ENCODE data around the gene ANKRD9.
"Not testable (repeated sequence)": the region's sequence is repeated elsewhere in the genome, so short reads cannot be mapped to it uniquely, and the experiment has no call there.

Gene ANKRD9

DNA sequence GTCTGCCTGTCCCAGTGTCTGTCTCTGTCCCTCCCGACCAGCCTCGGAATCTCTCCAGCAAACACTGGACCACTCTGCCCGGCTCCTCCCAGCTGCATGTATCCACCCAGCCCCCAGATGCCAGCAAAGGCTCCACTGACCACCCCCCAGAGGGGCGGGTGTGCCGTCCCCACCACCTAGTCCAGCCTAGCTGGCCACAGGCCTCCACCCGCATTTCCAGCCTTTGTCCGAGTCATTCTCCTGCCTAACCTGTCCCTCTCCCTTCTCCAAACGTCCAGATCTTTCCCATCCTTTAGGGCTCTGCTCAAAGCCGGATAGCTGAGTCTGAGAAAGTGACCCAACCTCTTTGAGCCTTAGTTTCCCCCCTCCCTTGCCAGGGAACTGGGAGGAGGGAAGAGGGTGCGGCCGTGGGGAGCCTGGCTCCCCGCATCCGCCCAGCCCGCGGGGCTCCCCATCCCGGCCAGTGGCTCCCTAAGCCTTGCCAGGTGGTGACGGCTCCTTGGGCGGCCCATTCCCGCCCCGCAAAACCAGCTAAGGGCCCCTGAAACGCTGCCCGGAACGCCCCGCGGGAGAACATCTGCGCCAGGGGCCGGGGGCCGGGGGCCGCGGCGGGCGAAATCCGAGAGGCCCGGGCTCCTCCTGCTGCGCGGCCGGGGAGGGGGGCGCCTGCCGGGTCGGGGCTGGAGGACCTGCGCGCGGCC lies 34.6 kb upstream of the ANKRD9 start:
- CTCF ChIA-PET: no interaction called here
- H3K27me3 Mint-ChIP-seq: peaks cover 71% of the 10 kb centered on the region
- H3K9me3 Mint-ChIP-seq: peaks cover 5% of the 10 kb centered on the region
- H3K36me3 Mint-ChIP-seq: no peaks in the 10 kb centered on the region
- no peak for DNase-seq
- no peak overlapping the region for H3K27ac Mint-ChIP-seq
- peaks cover 7% of the 10 kb centered on the region for H3K4me1 Mint-ChIP-seq
- H3K4me3 Mint-ChIP-seq: peak overlapping the region; percentile 13

DNA sequence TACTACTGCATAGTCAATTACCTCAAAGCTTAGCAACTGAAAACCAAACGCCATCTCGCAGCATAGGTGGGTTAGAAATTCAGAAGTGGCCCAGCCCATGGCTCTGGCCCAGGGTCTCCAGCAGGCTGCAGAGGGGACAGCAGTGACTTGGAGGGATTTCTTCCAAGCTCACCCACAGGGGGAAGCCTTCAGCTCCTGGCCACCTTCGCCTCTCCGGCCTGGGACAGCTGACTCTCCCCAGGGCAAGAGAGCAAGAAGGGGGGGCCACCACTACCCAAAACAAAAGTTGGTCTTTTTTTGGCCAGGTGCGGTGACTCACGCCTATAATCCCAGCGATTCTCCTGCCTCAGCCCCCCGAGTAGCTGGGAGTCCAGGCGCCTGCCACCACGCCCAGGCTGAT lies 32.2 kb upstream of the ANKRD9 start:
- Mint-ChIP-seq H3K9me3 (no peaks in the 10 kb centered on the region), H3K4me3 (no peak overlapping the region), H3K4me1 (peaks cover 7% of the 10 kb centered on the region), H3K27ac (no peak overlapping the region), H3K36me3 (no peaks in the 10 kb centered on the region), H3K27me3 (peaks cover 51% of the 10 kb centered on the region)
- no peak for DNase-seq
- CTCF ChIA-PET: no interaction called here

DNA sequence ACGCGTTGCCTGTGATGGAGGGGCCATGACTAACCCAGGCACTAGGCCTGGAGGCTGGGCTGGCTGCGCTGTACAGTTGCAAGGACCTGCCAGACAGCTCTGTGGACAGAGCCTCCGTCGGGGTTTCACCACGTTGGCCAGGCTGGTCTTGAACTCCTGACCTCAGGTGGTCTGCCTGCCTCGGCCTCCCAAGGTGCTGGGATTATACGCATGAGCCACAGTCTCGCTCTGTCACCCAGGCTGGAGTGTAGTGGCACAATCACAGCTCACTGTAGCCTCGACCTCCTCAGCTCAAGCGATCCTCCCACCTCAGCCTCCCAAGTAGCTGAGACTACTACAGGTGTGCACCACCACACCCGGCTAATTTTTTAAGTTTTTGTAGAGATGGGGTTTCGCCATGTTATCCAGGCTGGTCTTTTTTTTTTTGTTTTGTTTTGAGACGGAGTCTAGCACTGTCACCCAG lies 31.5 kb upstream of the ANKRD9 start:
- H3K27me3 Mint-ChIP-seq: peaks cover 44% of the 10 kb centered on the region
- H3K36me3 Mint-ChIP-seq, H3K27ac Mint-ChIP-seq, CTCF ChIA-PET, H3K4me1 Mint-ChIP-seq, DNase-seq, H3K9me3 Mint-ChIP-seq, H3K4me3 Mint-ChIP-seq: not testable (repeated sequence)

DNA sequence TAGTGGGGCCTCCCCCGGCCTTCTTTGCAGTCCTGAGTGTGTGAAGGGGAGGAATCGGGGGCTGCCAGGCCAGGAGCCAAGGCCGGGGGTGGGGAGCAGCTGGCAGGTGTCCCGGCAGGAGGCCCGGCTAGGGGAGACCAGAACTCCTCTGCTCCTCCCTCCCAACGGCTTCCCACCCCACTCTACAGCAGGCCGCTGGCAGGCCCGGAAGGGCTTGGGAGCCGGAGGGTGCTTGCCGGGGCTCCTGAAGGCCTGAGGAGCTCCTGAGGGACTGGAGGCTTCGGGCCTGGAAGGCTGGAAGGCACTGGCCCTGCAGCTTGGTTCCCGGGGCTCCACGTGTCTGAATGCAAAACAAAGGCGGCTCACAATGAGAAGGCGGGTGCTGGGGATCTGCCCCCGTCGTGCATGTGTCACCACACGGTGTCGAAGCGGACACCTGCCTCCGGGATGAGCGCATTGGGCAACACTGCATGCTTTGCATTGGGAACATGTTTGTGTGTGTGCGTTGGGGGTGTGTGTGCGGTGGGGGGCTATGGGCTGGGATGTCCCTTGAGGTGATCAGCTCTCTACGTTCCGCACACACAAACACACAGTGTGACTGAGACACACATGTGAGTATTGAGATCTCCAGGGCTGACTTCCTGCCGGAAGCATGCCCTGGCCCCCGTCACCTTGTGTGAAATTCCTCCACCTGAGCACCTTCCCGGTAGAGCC lies 30.9 kb upstream of the ANKRD9 start:
- H3K4me3 Mint-ChIP-seq: no peak overlapping the region
- peaks cover 7% of the 10 kb centered on the region for H3K4me1 Mint-ChIP-seq
- CTCF ChIA-PET: no interaction called here
- H3K27me3 Mint-ChIP-seq: peaks cover 39% of the 10 kb centered on the region
- H3K27ac Mint-ChIP-seq: no peak overlapping the region
- no peak for DNase-seq
- H3K9me3 Mint-ChIP-seq: no peaks in the 10 kb centered on the region
- no peaks in the 10 kb centered on the region for H3K36me3 Mint-ChIP-seq

DNA sequence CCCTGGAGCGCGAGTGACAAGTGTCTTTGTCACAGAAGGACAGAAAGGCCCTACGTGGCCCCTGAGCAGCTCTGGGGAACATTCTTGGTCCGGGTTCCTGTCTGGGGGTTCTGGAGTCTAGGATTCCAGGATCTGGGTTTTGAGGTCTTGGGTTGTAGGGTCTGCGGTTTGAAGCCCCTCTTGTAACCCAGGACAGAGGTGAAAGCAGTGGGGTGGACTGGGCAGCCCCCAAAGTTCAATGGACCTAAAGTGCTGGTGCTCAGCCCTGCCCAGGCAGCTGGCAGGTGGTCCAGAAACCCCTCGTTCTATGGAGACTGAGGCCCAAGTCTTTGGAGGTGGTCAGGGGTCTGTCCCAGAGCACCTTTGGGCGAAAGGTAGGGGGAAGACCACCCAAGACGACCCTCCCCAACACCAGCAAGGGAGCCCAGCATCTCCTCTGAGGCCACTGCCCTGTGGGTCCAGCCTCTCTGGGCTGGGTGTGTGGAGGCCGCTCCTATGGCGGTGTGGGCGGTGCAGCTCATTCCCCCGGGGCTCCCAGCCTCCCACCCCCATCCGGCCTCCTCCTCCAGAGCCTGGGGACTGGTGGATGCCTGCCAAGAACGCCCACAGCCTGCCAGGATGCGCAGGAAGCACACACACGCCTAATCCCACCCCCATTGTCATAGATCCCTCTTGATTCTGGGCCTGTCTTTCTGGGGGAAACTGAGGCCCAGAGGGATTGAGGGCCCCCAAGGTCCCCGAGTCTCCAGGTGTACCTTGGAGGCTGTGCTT lies 30.2 kb upstream of the ANKRD9 start:
- Mint-ChIP-seq H3K36me3 (no peaks in the 10 kb centered on the region), H3K4me3 (no peak overlapping the region), H3K9me3 (no peaks in the 10 kb centered on the region), H3K4me1 (peaks cover 3% of the 10 kb centered on the region), H3K27ac (no peak overlapping the region), H3K27me3 (peaks cover 35% of the 10 kb centered on the region)
- CTCF ChIA-PET: no interaction called here
- no peak for DNase-seq

DNA sequence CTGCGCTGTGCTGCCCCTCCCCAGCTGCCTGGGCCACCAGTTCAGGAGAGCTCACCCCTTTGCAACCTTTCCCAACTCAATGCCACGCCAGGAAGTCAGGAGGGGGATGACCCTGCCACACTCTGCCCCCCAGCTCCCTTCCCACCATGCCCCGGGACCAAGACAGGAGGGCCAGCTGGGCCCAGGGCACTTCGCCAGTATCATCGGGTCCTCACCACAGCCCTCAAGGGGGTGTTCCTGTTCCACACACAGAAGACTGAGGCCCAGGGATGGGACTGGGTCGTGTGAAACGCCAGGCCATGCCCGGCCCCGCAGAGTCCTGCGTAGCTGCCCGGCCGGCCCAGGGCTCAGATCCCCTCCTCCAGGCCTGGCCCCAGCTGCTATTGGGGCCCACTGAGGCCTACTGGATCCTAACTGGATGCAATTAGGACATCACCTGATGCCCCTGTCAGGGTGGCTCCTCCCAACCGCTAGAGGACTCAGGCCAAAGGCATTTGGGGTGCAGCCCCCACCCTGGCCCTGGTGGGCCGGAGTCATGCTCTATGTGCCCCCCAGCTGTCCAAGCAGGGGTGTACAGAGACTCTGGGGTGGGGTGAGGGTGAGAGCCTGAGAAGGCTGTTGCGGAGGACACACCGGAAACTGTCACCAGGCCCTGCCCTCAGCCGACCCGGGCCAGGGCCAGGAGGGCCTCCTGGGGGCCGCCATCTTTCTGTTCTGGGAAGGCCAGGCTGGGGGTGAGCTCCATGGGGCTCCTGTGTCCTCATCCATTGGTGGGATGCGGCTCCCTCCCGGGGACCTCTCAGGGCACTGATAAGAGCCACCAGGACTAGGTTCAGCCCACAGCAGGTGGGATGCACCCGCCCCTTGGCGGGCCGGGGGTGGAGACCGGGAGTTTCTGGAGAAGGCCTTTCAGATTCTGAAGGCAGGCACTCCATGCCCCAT lies 29.3 kb upstream of the ANKRD9 start:
- Mint-ChIP-seq H3K27ac (no peak overlapping the region), H3K4me3 (no peak overlapping the region), H3K27me3 (peaks cover 26% of the 10 kb centered on the region), H3K4me1 (no peaks in the 10 kb centered on the region), H3K9me3 (no peaks in the 10 kb centered on the region), H3K36me3 (no peaks in the 10 kb centered on the region)
- CTCF ChIA-PET: no interaction called here
- DNase-seq: no peak

DNA sequence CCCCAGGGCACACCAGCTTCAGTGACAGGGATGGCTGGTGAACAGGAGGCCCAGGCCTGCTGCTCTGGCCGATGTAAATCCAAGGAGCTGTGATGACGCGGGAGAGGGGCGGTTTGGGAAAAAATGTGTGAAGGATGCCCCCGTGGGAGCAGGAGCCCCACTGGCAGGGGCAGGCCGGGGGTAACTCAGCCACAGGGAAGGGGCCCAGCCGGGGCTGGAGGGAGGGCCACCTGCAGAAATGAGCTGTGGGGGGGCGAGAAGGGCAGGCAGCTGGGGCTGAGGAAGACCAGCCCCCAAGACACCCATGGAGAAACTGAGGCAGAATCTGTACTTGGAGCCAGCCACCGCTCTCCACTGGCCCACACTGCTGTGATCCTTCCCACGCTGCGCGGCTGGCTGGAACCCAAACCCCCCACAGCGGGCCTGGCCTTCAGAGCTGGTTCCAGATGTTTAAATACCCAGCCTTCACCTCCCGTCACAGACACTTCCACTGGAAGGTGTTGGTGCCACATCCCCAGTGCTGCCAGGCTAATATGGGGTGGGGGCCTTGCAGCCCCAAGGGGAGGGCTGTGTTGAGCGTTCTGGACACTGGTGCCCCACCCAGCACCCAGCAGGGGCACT lies 28.5 kb upstream of the ANKRD9 start:
- Mint-ChIP-seq H3K4me3 (no peak overlapping the region), H3K9me3 (no peaks in the 10 kb centered on the region), H3K4me1 (no peaks in the 10 kb centered on the region), H3K27ac (no peak overlapping the region), H3K27me3 (peaks cover 19% of the 10 kb centered on the region), H3K36me3 (no peaks in the 10 kb centered on the region)
- DNase-seq: no peak
- CTCF ChIA-PET: no interaction called here

DNA sequence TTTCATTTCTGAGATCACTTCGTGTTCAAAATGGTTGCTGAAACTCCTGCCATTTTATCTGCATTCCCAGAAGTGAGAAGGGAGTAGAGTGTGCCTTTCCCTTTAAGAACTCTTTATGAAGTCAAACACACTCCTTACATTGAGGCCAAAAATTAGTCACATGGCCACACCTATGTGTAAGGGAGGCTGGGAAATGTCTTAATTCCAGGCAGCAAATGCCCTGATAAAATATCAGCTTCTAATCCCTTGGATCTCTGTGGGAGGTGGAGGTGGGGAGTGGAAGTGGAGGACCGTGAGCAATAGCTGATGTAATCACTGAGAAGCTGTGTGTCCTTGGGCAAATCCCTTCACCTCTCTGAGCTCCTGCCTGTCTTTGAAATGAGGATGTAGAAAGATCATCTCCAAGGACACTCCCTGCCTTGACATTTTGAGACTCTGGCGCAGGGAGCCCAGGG lies 22.7 kb upstream of the ANKRD9 start:
- no peaks in the 10 kb centered on the region for H3K9me3 Mint-ChIP-seq
- H3K4me3 Mint-ChIP-seq: no peak overlapping the region
- no peaks in the 10 kb centered on the region for H3K36me3 Mint-ChIP-seq
- CTCF ChIA-PET: no interaction called here
- H3K4me1 Mint-ChIP-seq: peaks cover 13% of the 10 kb centered on the region
- H3K27me3 Mint-ChIP-seq: peaks cover 4% of the 10 kb centered on the region
- H3K27ac Mint-ChIP-seq: no peak overlapping the region
- no peak for DNase-seq

DNA sequence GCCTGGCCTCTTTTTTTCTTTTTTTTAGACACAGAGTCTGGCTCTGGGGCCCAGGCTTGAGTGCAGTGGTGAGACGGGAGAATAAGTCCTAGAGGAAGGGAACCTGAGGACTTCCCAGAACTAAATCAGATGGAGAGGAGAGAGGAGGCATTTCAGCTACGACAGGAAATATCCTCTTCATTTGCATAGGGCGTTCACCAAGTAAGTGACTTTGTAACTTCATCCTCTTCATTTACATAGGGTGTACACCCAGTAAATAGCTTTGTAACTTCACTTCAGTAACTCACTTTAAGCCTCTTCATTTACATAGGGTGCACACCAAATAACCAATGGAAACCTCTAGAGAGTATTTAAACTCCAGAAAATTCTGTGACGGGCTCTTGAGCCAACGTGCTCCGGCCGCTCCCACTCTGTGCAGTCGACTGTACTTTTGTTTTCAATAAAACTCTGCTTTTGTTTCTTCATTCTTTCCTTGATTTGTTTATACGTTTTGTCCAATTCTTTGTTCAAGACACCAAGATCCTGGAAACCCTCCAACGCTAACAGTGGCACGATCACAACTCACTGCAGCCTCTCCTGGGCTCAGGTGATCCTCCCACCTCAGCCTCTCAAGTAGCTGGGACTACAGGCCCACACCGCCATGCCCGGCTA lies 21.4 kb upstream of the ANKRD9 start:
- H3K27ac Mint-ChIP-seq: peak overlapping the region; percentile 45

DNA sequence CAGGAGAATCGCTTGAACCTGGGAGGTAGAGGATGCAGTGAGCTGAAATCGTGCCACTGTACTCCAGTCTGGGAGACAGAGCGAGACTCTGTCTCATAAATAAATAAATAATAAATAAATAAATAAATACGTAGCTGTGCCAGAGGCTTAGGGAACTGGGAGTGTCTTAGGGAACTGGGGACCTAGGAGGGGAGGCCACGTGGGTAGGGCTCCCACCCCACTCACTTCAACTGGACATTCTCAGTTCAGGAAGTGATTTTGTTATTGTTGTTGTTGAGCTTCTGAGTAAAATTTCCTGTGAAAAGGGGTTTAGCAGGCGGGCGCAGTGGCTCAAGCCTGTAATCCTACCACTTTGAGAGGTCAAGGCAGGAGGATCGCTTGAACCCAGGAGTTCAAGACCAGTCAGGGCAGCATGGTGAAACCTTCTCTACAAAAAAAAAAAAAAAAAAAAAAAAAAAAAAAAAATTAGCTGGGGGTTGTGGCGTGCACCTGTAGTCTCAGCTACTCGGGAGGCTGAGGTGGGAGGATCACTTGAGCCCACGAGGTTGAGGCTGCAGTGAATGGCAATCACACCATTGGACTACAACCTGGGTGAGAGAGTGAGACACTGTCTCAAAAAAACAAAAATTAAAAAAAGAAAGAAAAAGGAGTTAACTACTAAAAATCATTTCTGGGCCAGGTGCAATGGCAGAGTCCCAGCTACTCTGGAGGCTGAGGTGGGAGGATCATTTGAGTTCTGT lies 19.0 kb upstream of the ANKRD9 start:
- Mint-ChIP-seq H3K4me3 (no peak overlapping the region), H3K9me3 (no peaks in the 10 kb centered on the region), H3K27me3 (no peaks in the 10 kb centered on the region), H3K27ac (no peak overlapping the region), H3K4me1 (peaks cover 35% of the 10 kb centered on the region), H3K36me3 (no peaks in the 10 kb centered on the region)
- no peak for DNase-seq
- CTCF ChIA-PET: no interaction called here

More for the DNA sequence above, 21.4 kb upstream of the ANKRD9 start:
- no peak overlapping the region for H3K4me3 Mint-ChIP-seq
- no peaks in the 10 kb centered on the region for H3K9me3 Mint-ChIP-seq
- CTCF ChIA-PET: no interaction called here
- H3K36me3 Mint-ChIP-seq: no peaks in the 10 kb centered on the region
- peaks cover 4% of the 10 kb centered on the region for H3K27me3 Mint-ChIP-seq
- H3K4me1 Mint-ChIP-seq: peaks cover 14% of the 10 kb centered on the region
- no peak for DNase-seq

DNA sequence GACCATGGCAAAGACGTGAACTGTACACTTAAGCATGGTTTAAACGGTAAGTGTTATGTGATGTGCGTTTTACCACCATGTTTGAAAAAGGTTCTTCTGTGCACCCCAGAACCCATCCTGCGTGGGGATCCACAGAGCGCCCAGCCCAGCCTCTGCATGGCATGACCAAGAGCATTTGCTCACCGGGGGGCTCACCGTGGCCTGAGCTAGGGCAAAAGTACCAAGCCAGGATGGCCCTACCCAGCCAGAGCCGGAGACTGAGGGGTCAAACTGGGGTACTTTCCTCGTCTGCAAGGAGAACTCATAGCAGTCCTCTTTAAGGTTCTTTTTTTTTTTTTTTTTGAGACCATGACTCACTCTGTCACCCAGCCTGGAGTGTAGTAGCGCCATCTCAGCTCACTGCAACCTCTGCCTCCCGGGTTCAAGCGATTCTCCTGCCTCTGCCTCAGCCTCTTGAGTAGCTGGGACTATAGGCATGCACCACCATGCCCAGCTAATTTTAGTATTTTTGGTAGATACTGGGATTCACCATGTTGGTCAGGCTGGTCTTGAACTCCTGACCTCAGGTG lies 16.4 kb upstream of the ANKRD9 start:
- DNase-seq: no peak

DNA sequence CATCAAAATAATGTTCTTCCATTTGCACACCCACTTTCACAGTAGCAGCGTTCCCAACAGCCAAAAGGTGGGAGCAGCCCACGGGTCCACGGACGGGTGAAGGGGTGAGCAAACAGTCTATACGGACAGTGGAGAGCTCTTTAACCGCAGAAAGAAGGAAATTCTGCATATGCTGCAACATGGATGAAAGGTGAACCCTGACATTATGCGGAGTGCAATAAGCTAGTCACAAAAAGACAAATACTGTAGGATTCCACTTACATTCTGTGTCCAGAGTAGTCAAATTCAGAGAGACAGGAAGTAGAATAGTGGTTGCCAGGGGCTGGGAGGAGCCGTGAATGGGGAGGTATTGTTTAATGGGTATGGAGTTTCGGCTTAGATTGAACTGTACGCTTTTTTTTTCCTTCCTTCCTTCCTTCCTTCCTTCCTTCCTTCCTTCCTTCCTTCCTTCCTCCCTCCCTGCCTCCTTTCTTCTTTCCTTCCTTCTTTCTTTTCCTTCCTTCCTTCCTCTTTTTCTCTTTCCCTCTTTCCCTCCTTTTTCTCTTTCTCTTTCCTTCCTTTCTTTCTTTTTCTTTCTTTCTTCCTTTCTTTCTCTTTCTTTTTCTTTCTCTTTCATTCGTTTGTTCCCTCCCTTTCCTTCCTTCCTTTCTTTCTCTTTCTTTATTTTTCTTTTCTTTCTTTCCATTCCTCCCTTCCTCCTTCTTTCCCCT lies 15.8 kb upstream of the ANKRD9 start:
- CTCF ChIA-PET: interaction anchor here (0.6 to 2.6 kb wide), 13 partner anchors 10 to 257 kb away, joined by 3 to 12 read pairs (median 3); no protein-coding TSS in a partner anchor
- peaks cover 36% of the 10 kb centered on the region for H3K4me1 Mint-ChIP-seq
- H3K27me3 Mint-ChIP-seq: peaks cover 7% of the 10 kb centered on the region
- peak; percentile 68 for DNase-seq
- no peaks in the 10 kb centered on the region for H3K9me3 Mint-ChIP-seq
- peak overlapping the region; percentile 88 for H3K27ac Mint-ChIP-seq
- H3K36me3 Mint-ChIP-seq: no peaks in the 10 kb centered on the region
- peak overlapping the region; percentile 81 for H3K4me3 Mint-ChIP-seq

More for the DNA sequence above, 16.4 kb upstream of the ANKRD9 start:
- Mint-ChIP-seq H3K9me3 (no peaks in the 10 kb centered on the region), H3K27ac (peak overlapping the region; percentile 88), H3K36me3 (no peaks in the 10 kb centered on the region), H3K4me1 (peaks cover 42% of the 10 kb centered on the region), H3K27me3 (peaks cover 7% of the 10 kb centered on the region), H3K4me3 (peak overlapping the region; percentile 81)
- CTCF ChIA-PET: interaction anchor here (1.4 to 1.5 kb wide), 2 partner anchors 10 to 208 kb away, joined by 6 to 9 read pairs; no protein-coding TSS in a partner anchor

All from activated naive CD4-positive, alpha-beta T cell treated with anti-CD3 and anti-CD28 coated beads, Interleukin-2, amount 10 ng/mL, durations not matched to agents 7 days and 5 days (primary cell).